NCI-H1417 (cell line): ENCODE results near the gene ZNF337.
A peak's percentile ranks its signal among the peaks of the same experiment; 100 is the strongest.
"Not testable (repeated sequence)": the region's sequence is repeated elsewhere in the genome, so short reads cannot be mapped to it uniquely, and the experiment has no call there.

Experiments
- DNase-seq, 3 experiments: peaks; one replicate each; lab custom pipeline; 2025; lab: John Stamatoyannopoulos, UW

The ZNF337 gene

DNA sequence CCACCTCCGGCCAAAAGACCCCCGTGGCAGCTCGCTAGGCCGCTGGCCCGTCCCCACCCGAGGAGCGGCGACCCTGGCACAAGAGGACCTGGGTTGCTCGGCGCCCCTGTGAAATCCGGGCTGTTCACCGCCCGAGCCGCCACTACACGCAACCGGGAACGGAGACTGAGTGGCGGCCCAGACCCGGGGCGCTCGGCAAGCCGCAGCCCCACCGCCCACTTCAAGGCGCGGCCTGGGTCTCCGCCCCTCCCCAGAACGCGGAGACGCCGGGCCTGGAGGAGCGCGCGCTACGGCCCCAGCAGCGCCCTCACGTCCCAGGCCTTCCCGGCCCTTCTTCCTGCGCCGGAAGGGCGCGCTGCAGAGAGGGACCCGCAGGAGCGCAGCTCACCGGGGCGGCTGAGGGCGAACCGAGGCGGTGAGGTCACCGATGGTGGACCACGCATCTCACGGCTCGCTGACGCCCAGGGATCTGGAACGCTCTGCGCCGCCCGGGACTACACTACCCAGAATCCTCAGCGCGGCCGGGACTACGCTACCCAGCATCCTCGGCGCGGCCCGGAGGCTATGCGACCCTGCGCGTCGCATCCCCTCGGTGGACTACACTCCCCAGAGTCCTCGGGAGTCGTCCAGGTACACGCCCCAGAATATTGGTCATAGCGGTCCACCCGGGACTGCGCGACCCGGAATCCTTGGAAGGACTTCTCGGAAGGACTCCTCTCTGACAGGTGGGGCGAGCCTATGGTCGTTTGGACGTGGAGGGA lies at the start of gene ZNF337:
Gene ZNF337, minus strand, starts transcription at position 483 of the 761 bp plus-strand sequence. CDS start 10,436 bp downstream, outside the sequence.
- DNase-seq = peak; percentile 88 to 99 (median 97)

DNA sequence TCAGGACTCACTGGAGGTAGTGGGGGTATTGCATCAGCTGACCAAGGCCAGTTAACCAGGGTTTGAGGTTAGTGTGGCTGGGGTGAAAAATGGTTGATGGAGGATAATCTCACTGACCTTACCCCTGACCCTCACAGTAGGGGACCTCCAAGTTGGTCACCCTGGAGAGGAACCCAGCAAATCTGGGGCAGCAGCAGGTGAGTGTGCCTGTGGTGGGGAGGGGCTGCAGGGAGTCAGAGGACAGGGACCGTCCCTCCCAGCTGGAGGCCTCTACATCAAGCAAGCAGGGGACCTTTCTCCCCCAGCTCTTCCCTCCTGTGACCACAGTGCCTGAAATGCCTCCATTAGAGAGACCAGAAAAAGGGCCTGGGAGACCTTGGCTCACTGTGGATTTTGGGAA lies 49.1 kb upstream of the ZNF337 start:
- DNase-seq = no peak

DNA sequence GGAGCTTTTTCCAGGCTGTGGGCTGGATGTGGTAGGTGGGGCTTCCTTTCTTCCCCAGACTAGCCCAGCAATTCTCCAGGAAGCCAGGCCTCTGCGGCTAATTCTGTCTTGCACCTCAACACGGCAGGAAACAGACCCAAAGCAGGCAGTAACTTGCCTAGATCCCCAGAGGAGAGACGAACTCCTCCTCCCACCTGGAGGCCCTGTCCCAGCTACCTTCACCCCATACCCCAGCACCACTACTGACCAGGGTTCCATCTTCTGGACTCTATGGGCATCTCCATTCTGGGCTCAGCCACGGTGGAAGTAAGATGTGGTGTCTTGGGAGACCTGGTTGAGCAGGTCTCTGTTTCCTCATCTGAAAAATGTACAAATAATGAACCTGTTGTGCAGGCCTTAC lies 48.4 kb upstream of the ZNF337 start:
- no peak for DNase-seq

DNA sequence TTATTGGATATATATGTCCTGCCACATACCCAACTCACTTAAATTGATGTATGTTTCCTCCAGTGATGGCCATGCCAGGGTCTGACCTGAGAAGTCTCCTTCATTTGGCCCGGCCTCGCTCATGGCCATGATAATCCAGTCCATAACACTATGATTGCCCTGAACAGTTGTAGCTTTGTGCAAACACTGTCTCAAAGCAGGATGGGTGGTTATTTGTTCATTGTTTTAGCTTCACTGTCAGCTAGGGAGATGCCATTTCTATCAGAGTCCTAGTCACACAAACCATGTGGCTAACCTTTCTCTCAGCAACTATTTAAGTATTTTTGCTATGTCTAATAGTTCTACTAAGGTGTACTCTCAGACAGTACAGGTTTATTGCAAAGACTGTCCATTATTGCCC lies 47.6 kb upstream of the ZNF337 start:
- DNase-seq = no peak

DNA sequence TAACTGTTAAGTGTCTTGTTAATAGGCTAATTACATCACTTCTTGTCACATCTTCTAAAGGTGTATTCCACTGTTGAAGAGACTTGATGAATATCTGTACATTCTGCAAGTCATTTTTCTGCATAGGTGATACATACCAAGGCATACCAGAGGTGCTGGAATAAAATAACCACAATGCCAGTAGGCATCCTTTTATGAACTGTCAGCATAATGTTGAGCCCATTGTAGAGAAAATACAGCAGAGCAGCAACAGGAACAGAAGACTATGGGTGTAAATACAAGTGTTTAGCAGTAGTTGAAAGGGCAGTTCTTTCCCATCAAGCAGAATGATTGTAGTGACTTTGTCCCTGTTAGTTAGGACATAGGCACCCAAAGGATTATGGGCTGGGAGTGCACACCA lies 44.4 kb upstream of the ZNF337 start:
- DNase-seq = no peak

DNA sequence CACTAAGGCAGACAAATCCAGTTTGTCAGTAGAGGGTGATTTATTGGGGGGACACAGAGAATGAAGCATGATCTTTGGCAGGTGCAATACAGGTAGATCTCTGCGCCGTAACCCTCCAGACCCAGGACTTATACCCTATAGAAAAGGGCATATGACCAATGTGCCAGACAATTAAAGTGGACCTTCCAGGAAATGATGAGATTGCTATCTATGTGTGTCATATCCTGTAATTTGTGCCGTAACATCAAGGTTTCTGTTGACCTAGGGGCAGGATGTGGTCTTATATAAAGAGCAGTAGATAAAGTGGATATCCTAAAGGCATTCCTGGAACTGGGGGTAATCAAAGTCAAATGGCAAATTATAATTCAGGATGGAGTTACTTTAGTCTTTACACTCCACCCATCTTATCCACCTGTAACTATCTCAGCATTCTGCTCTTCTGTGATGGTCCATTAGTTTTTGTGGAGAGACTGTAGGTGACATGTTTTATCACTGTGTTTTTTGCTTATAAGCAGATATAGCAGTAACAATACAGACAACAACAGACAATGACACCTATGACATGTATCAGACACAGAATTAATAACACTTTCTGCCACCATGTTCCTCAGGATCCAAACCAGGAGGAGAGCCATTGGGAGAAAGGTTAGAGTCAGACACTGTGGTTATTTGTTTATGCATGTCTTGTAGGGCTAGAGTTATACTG lies 43.1 kb upstream of the ZNF337 start:
- no peak for DNase-seq

DNA sequence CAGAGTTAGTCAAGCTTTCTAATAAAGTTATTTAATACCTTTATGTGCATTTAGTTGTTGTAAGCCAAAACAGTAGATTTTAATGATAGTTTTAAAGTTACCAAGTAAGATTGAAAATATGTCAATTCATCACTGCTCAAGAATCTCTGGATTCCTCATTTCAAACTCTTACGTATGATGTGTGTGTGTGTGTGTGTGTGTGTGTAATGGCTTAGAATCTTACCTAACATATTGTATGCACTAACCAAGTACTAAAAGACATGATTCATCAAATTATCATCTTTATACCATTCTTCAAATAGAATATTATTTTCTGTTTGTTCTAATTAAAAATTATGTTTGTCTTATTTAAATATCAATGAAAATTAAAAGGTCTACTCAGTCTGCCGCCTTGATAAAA lies 41.5 kb upstream of the ZNF337 start:
- no peak for DNase-seq

DNA sequence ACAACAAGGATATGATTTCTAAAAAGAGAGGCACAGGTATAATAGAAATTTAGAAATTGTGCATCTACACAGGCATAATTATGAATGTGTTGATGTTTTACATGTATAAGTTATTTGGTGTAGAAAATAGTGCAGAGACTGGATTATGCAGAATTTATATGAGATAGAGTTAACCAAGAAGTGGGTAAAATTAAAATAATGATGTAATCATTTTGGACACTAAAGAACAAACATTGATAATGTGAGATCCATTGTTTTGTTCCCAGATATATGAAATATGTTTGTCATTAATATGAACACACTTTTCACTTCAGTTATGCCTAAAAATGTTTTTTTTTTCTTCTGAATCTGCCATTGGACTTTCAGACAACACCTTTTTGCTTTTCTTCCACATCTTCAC lies 37.2 kb upstream of the ZNF337 start:
- DNase-seq = no peak

DNA sequence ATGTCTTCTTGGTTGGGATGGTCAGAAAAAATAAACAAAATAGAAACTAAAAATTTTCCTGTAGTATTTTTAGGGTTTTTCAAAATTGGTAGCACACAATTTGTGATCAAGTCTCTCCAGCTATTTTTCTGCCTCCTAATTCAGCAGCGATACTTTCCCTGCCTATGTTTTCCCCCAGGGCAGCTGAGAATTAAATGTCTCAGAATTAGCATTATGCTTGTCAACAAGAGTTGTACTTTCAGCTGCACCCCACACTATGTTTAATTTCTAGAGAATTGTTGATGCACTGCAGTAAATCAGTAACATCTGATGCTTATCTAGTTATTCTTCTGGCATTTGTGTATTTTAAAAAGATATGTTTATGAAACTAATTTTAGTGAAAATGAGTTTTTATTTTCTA lies 34.2 kb upstream of the ZNF337 start:
- DNase-seq = no peak

DNA sequence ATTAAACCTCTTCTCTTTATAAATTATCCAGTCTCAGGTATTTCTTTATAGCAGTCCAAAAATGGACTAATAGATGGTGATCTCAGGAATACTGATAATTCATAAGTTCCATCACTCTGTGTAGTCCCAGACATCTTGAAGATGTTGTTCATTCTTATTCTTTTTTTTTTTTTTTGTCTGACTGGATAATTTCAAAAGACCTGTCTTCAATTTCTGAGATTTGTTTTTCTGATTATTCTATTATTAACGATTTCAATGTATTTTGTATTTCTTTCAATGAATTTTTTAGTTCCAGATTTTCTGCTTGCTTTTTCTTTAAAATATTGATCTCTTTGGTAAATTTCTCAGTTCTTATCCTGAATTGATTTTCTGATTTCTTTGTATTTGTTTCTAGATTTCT lies 29.7 kb upstream of the ZNF337 start:
- no peak for DNase-seq

DNA sequence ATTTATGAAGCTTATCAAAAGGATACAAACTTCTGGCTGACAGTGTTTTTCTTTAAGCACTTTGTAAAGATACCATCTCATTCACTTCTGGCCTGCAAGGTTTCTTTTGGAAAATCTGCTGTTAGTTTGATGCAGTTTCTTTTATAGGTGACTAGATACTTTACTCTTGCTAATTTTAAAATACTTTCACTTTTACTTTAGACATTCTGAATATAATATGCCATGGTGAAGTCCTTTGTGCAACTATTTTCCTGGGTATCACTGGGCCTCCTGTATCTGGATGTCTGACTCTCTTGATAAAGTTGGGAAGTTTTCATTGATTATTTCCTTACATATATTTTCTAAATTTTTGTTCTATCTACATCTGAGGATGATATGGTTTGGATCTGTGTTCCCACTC lies 29.0 kb upstream of the ZNF337 start:
- DNase-seq = no peak

DNA sequence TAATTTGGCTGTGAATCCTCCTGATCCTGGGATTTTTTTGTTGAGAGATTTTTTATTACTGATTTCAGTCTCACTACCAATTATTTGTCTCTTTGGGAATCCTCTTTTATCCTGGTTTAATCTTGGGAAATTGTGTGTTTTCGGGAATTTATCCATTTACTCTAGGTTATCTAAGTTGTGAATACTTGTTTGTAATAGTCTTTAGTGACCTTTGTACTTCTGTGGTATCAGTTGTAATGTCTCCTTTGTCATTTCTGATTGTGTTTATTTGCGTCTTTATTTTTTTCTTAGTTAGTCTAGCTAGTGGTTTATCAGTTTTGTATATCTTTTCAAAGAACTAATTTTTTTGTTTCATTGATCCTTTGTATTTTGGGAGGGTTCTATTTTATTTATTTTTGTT lies 27.3 kb upstream of the ZNF337 start:
- DNase-seq = no peak

DNA sequence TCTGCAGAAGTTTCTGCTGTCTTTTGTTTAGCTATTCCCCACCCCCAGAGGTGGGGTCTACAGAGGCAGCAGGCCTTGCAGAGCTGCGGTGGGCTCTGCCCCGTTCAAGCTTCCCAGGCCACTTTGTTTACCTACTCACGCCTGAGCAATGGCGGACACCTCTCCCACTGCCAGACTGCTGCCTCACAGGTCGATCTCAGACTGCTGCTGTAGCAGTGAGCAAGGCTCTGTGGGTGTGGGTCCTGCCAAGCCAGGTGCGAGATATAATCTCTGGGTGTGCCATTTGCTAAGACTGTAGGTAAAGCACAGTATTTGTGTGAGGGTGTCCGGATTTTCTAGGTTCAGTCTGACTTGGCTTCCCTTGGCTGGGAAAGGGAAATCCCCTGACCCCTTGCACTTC lies 23.6 kb upstream of the ZNF337 start:
- DNase-seq = no peak

DNA sequence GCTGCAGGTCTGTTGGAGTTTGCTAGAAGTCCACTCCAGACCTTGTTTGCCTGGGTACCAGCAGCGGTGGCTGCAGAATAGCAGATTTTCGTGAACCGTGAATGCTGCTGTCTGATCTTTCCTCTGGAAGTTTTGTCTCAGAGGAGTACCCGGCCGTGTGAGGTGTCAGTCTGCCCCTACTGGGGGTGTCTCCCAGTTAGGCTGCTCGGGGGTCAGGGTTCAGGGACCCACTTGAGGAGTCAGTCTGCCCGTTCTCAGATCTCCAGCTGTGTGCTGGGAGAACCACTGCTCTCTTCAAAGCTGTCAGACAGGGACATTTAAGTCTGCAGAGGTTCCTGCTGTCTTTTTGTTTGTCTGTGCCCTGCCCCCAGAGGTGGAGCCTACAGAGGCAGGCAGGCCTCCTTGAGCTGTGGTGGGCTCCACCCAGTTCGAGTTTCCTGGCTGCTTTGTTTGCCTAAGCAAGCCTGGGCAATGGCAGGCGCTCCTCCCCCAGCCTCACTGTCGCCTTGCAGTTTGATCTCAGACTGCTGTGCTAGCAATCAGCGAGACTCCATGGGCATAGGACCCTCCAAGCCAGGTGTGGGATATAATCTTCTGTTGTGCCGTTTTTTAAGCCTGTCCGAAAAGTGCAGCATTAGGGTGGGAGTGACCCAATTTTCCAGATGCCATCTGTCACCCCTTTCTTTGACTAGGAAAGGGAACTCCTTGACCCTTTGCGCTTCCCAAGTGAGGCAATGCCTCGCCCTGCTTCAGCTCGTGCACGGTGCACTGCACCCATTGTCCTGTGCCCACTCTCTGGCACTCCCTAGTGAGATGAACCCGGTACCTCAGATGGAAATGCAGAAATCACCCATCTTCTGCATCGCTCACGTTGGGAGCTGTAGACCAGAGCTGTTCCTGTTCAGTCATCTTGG lies 22.5 kb upstream of the ZNF337 start:
- DNase-seq = peak; percentile 25 to 56 (median 44)

DNA sequence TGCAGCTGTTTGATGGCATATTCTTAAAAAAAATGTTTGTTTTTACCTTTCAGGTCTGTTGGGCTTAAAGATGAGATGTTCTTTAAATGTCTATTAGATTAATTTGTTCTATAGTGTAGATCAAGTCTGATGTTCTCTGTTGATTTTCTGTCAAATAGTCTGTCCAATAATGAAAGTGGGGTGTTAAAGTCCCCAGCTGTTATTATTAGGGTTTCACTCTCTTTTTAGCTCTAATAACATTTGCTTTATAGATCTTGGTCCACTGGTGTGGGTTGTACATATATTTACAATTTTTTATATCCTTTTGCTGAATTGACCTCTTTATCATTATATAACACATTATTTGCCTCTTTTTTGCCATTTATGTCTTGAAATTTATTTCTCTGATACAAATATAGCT lies 11.0 kb upstream of the ZNF337 start:
- no peak for DNase-seq

DNA sequence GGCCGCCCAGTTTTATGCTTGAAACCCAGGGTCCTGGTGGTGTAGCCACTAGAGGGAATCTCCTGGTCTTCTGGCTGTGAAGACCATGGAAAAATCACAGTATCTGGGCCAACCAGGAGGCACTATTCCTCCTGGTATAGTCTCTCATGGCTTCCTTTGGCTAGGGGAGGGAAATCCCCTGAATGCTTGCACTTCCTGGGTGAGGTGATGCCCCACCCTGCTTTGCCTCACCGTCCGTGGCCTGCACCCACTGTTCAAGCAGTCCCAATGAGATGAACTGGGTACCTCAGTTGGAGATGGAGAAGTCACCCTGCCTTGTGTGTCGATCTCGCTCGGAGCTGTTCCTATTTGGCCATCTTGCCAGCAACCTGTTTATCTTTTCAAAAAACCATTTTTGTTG lies 10.1 kb upstream of the ZNF337 start:
- no peak for DNase-seq

DNA sequence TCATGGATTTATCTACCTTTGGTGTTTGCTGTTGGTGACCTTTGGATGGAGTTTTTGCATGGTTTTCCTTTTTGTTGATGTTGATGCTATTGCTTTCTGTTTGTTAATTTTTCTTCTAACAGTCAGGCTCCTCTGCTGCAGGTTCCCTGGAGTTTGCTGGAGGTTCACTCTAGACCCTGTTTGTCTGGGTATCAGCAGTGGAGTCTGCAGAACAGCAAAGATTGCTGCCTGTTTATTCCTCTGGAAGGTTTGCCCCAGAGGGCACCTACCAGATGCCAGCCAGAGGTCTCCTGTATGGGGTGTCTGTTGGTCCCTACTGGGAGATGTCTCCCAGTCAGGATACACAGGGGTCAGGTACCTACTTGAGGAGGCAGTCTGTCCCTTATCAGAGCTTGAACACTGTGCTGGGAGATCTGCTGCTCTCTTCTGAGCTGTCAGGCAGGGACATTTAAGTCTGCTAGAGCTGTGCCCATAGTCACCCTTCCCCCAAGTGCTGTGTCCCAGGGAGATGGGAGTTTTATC lies 9.2 kb upstream of the ZNF337 start:
- no peak for DNase-seq

DNA sequence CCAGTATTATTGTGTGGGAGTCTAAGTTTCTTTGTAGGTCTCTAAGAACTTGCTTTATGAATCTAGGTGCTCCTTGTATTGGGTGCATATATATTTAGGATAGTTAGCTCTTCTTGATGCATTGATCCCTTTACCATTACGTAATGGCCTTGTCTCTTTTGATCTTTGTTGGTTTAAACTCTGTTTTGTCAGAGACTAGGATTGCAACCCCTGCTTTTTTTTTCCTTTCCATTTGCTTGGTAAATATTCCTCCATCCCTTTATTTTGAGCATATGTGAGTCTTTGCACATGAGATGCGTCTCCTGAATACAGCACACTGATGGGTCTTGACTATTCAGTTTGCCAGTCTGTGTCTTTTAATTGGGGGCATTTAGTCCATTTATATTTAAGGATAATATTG lies 7.7 kb upstream of the ZNF337 start:
- DNase-seq = not testable (repeated sequence)

DNA sequence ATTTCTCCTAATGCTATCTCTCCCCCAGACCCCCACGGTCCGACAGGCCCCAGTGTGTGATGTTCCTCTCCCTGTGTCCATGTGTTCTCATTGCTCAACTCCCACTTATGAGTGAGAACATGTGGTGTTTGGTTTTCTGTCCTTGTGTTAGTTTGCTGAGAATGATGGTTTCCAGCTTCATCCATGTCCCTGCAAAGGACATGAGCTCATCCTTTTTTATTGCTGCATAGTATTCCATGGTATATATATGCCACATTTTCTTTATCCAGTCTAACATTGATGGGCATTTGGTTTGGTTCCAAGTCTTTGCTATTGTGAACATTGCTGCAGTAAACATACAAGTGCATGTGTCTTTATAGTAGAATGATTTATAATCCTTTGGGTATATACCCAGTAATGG lies 4.2 kb upstream of the ZNF337 start:
- DNase-seq = not testable (repeated sequence)

DNA sequence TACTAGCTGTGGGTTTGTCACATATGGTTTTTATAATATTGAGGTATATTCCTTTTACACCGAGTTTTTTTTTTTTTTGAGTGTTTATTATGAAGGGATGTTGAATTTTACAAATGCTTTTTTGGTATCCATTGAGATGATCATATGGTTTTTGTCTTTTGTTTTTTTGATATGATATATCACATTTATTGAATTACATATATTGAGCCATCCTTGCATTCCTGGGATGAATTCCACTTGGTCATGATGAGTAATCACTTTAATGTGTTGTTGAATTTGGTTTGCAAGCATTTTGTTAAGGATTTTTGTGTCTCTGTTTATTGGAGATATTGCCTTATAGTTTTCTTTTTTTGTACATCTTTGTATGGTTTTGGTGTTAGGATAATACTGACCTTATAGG lies 3.3 kb upstream of the ZNF337 start:
- peak in 1 of 3 experiments; percentile 19 for DNase-seq

DNA sequence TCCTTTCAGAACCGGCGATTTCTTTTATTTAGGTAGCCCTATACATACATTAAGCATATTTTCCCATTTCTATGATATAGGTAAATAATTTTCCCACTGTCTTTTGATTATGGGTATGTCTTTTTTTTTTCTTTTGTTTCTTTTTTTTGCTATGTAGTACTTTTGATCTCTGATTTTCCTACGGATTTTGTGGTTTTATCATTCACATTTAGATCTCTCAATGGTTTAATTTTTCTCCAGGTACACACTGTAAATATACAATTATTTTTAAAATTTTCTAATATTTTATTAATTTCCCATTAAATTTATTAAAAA lies 436 bp upstream of the ZNF337 start:
- no peak for DNase-seq

DNA sequence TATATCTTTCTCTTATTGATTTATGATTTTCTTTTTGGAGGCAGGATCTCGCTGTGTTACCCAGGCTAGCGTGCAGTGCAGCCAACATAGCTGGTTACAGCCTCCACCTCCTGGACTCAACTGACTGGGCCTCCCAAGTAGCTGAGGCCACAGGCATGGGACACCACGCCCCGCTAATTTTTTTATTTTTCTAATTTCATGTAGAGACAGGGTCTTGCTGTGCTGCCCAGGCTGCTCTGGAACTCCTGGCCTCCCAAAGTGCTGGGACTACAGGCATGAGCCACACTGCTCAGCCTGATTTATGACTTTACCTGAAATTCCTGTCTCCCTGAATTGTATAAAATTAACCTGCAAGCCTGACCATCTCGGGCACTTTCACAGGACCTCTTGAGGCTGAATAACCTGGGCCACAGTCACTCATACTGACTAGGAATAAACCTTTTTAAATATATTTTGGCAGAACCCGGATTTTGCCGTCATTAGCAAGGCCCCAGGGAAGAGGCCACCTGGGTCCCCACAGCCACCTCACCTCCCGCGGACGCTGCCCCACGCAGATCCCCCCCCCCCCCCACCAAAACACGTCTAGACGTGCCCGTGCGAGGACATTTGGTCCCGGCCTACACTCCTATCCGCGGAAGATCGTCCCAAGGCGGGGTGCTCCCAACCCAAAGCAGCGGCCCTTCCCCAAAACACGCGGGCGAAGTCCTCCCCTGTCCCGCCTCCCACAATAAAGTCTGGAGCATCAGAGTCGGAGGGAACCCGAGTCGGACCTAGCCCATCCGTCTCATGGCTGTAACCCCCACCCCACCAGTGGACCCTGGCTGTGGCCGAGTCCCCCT lies 902 bp downstream of the ZNF337 start:
- DNase-seq = peak in 1 of 3 experiments; percentile 53
